ENCODE data around the gene ADGRG1.

DNA sequence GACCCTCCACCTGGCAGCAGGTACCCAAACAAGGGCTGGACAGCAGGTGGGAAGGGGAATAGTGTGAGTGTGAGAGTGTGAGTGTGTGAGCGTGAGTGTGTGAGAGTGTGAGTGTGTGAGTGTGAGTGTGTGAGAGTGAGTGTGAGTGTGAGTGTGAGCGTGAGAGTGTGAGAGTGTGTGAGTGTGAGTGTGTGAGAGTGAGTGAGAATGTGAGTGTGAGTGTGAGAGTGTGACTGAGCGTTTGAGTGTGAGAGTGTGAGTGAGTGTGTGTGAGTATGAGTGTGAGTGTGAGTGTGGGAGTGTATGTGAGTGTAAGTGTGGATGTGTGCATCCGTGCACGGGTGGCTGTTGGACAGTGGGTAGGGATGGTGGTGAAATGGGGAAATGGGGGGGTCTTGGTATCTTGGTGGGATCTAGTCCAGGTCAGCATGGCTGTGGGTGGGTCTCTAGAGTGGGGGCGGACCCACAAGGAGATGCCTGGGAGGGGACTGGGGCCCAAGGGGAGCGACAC is 408 bp downstream of the ADGRG1 start:
- TF ChIP-seq POLR2A (IDR thresholded peaks at IDR 0.05; ENCODE audit: low read depth, low read length) (no peak), POLR2AphosphoS5 (IDR thresholded peaks at IDR 0.05; ENCODE audit: low read depth, low read length) (no peak), TAF1 (IDR thresholded peaks at IDR 0.05; ENCODE audit: borderline replicate concordance, low read depth, low read length) (no peak)

Measured in GM12892 (cell line).